GM18951 (cell line): ENCODE measurements around the gene MSI2.

Source experiments
- POLR2A ChIP-seq: IDR thresholded peaks from 4 replicates; pipeline ENCODE4 v1.6.1; 2011; ENCODE audit warnings: mild to moderate bottlenecking; ENCODE audit not compliant: insufficient read length, insufficient read depth; ENCODE audit errors: extremely low read depth
- in situ Hi-C: fragments of 300-500 bp; cut with MboI; formaldehyde crosslinking; loops from one replicate; pipeline ENCODE4 v1.12.0; 2022; ENCODE audit warnings: low sequenced_read_pairs, mixed read lengths, inconsistent platforms; ENCODE audit not compliant: unreplicated experiment

MSI2 gene

DNA sequence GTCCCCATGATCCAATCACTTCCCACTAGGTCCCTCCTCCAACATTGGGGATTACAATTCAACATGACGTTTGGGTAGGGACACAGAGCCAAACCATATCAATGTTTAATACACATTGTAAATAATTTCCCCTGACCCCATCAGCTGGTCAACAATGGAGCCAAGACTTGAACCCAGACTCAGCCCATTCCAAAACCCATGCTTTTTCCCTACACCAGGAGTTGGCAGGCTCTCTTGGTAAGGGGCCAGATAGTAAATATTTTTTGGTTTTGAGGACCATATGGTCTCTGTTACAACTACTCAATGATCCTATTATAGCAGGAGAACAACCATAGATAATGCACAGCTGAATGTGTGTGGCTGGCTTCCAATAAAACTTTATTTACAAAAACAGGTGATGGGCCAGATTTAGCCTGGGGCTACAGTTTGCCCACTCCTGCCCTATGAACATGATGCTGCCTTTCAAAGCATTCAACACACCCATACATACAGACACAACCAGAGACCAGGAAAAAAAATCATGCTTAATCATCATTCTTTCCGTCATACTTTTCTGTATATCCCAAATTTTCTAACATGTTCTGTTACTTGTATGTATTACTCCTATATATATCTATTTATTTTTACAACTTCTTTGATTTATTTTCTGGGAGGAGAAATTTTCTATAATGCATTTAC is 22.1 kb upstream of the MSI2 start:
- TF ChIP-seq POLR2A = no peak
- in situ Hi-C loops = no loop called here

DNA sequence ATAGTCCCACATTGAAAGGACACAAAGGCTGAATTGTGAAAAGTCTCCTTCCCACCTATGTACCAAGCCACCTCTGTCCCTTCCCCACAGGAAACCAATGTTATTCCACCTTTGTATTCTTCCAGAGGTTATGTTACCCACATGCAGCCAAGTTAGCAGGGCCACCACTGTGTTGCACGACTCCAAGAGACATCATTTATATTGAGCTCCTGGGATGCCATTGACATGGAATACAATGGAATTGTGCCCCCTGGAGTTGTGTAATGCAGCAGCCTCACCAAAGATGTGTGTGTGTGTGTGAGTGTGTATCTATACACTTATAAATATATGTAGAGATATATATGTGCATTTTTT is 21.6 kb upstream of the MSI2 start:
- TF ChIP-seq POLR2A = no peak
- in situ Hi-C loops = no loop called here

DNA sequence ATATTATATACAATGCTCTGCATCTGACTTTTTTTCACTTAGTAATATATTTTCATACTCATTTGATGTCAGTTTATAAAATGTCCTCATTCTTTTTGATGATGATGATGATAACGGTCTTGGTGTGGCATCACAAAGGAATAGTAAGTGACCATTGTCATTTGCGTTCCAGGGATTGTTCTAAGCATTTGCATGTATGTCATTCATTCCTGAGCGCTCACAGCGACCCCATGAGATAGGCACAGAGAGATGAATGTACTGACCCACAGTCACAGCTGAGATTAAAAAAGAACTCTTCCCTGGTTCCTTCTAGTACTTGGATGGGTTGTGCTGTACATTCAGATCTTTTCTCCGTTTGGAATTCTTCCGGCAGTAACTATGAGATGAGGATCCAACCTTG is 21.2 kb upstream of the MSI2 start:
- in situ Hi-C loops = no loop called here
- TF ChIP-seq POLR2A = no peak

DNA sequence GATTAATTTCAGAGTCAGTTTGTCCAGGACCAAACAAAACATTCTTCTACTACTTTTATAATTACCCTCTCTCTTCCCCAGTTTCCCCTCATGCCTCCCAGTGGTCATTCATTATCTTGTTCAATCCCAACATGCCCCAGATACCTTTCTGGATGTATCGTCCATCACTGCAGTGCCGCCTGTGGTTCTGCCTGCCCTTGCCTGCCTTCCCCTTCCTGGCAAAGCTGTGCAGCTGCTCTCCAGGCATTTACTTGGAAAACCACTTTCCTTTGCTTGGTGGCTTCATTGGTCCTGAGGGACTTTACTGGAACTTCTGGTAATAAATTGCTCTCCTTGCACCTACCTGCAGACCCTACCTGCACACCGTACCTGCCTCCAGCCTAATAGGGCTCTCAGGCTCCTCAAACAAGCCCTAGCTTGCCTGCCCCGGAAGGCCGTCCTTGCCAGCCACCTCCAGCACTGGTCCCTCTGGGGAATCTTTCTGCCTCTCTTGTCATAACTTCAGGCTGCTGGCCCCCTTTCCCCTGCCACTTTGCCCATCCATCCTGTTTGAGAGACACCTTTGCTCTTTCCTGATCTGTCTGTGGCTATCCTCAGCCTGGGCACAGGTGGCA is 19.5 kb upstream of the MSI2 start:
- in situ Hi-C loops = no loop called here
- TF ChIP-seq POLR2A = no peak

DNA sequence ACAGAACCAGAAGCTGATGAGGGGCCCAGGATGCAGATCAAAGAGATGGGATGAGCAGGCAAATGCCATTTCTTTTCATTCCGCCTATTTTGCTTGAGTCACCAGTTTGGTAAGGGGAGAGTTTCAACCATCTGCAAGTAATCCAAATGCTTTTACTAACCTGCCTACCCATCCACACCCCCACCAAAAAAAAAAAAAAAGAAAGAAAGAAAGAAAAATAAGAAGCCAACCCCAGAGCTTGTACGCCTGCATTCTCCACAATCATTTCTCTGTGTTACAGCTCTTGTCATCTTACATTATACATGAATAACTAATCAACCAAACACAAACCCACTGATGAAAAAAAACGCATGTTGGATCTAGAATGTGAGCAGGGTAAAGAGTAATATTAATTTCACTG is 15.7 kb upstream of the MSI2 start:
- in situ Hi-C loops = loop anchor here (10.0 kb wide), 1 partner anchor 504 kb away; the partner anchor contains the start of gene CCDC182
- no peak for TF ChIP-seq POLR2A

DNA sequence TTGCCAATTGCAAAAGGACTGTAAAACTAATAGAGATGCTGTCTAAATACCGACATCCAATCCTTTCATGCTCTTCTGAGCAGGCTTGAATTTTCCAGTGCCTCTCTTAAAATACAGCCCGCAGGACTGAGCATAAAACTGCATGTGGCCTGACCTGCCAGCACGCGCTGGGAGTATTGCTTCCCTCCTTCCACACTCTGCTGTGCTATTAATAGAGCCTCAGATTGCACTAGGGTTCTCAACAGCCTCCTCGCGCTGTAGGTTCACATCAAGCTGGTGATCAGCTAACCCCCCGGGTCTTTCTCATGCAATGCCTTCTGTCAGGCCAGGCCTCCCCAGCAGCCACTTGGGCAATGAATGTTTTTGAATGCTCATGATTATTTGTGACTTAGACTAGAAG is 14.2 kb upstream of the MSI2 start:
- TF ChIP-seq POLR2A = no peak
- in situ Hi-C loops = loop anchor here (10.0 kb wide), 1 partner anchor 503 kb away; the partner anchor contains the start of gene CCDC182

DNA sequence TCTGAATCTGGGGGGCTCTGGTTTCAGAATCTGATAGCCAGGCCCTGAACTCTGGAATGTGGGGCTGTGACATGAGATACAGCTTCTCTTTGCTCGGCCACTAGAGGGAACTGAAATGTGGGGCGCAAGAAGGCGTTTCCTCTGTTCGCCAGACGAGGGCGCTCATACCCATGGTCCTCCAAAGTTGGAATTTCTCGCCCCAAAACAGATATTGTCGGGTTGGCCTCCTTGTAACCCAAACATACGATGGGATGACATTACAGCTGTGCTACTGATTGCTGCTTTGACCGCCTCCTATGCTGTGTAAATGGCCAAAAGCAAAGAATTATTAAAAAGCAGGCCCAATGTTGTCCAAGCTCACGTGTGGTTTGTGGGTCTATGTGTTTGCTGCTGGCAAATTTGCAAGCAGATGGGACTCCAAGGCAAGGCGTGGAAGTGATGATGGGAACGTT is 13.1 kb upstream of the MSI2 start:
- TF ChIP-seq POLR2A = no peak
- in situ Hi-C loops = loop anchor here (10.0 kb wide), 1 partner anchor 502 kb away; the partner anchor contains the start of gene CCDC182

DNA sequence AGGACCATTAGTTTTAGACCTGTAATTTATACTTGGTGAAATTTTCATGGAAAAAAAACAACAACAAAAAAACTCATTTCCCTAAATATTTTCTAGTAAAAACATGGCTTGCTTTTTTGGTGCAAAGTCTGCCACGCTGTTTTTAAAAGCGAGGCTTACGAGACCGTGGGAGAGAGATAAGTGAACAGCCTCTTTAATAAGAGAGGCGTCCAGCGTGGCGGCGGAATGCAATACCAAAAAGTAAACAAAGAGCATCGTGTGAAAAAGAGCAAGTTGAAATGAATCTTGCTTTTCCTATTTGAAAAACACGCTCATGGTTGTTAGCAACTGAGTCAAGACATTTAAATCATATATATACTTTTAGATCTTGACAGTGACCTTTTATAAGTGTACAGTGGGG is 10.5 kb upstream of the MSI2 start:
- in situ Hi-C loops = loop anchor here (10.0 kb wide), 1 partner anchor 499 kb away; the partner anchor contains the start of gene CCDC182
- no peak for TF ChIP-seq POLR2A

DNA sequence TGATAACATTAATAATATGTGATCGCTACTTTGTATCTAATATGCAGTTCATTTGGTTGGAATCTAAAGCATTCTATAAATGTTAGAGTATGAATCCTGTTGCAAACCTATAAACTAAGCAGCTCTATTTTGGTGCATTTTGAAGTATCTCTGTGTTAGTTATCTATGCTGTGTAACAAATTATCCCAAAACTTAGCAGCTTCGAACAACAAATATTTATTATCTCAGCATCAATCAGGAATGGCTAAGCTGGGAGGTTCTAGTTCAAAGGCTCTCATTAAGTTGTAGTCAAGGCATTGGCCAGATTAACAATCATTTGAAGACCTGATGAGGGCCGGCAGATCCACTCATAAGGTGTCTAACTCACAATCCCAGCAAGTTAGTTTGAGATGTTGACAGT is 10.1 kb upstream of the MSI2 start:
- in situ Hi-C loops = loop anchor here (10.0 kb wide), 1 partner anchor 499 kb away; the partner anchor contains the start of gene CCDC182
- no peak for TF ChIP-seq POLR2A

DNA sequence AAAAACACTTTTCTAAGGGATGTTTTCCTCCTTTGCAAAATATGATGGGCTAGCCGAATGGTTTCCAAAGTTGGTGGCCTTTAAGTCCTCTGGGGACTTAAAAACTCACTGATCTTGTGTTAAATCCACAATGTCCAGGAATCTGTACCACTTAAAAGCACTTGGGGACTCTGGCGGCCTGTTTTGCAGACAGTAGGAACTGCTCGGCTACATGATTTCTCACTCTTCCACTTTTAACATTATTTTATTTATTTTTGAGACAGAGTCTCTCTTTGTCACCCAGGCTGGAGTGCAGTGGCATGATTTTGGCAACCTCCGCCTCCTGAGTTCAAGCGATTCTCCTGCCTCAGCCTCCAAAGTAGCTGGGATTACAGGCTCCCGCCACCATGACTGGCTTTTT is 9.1 kb upstream of the MSI2 start:
- in situ Hi-C loops = loop anchor here (10.0 kb wide), 1 partner anchor 498 kb away; the partner anchor contains the start of gene CCDC182
- no peak for TF ChIP-seq POLR2A

DNA sequence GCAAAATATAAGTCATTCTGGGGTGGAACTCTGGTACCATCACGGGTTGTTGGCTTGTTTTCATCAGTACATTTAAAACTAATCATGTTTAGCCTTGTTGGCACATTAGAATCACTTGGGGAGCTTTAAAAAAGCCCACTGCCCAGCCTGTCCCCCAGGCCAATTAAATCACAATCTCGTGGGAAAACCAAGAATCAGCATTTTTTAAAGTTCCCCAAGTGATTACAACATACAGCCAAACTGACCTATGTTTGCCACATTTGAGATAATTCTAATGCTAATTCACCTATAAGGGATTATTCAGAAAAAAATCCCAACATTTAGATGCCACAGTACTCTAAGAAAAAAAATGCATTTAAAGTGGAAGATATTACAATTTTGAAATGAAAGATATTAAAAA is 8.4 kb upstream of the MSI2 start:
- in situ Hi-C loops = loop anchor here (10.0 kb wide), 1 partner anchor 497 kb away; the partner anchor contains the start of gene CCDC182
- TF ChIP-seq POLR2A = no peak

DNA sequence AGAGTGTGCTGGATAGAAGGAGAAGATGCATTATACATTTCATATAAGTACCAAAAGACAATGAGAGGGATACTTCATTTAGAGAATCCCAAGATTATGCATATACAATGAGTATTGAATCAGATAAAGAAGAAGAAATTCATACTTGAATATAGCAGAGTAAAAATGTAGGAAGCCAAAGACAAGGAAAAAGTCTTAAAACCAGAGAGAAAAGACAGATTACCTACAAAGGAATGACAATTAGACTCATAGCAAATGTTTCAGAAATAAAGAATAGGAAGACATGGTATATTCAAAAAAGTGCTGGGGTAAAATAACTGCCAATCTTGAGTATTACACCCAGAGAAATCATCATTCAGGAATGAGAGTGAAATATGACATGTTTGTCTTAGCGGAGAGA is 6.8 kb upstream of the MSI2 start:
- TF ChIP-seq POLR2A = no peak
- in situ Hi-C loops = loop anchor here (10.0 kb wide), 1 partner anchor 495 kb away; the partner anchor contains the start of gene CCDC182

DNA sequence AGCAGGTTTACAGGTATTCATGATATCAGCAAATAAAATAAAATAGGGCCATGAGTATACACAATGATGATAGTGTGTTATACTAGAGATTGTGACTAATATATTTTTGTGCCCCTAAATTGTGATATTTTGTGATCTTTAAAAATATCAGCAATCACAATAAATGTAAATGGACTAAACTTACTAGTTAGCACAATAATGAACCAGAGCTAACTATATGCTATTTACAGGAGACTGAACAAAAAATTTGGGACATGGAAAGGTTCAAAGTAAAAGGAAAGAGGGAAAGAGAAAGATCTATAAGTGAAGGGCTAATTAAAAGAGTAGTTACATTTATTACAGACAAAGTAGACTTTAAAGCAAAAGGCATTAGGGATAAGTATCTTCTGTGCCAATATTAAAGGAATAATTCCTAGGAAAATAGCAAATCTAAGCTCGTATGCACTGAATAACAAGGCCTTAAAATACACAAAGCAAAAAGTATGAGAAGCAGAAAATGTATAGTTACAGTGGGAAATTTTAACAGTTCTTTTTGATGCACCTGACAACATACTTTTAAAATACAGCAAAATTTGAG is 5.0 kb upstream of the MSI2 start:
- TF ChIP-seq POLR2A = no peak
- in situ Hi-C loops = no loop called here
